ENCODE results near the gene ARHGAP15.

Gene ARHGAP15

DNA sequence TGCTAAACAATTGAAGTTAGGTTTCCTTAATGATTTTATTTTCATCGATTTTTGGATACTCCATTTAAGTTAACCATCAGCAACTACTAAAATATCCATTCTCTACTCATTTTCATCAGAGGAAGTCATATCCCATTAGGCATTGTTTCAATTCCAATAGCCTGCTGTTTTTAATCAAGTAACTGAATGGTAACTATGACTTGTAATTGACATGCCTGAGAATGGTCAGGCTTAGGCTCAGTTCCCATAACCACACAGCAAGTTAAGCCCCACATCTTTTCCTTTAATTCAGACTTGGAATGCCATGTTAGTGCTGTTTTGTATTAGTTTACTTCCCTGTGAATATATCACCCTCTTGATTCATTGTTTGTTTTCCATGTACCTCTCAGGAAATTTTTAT, 398.8 kb downstream of the ARHGAP15 start:
- H2AFZ ChIP-seq (ENCODE audit: low read depth) = no peak overlapping the region
- TF ChIP-seq, protein P1, sequence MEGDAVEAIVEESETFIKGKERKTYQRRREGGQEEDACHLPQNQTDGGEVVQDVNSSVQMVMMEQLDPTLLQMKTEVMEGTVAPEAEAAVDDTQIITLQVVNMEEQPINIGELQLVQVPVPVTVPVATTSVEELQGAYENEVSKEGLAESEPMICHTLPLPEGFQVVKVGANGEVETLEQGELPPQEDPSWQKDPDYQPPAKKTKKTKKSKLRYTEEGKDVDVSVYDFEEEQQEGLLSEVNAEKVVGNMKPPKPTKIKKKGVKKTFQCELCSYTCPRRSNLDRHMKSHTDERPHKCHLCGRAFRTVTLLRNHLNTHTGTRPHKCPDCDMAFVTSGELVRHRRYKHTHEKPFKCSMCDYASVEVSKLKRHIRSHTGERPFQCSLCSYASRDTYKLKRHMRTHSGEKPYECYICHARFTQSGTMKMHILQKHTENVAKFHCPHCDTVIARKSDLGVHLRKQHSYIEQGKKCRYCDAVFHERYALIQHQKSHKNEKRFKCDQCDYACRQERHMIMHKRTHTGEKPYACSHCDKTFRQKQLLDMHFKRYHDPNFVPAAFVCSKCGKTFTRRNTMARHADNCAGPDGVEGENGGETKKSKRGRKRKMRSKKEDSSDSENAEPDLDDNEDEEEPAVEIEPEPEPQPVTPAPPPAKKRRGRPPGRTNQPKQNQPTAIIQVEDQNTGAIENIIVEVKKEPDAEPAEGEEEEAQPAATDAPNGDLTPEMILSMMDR (conservative IDR thresholded peaks at IDR 0.05; ENCODE audit: low read depth, low read length) = no peak
- no peaks in the 10 kb centered on the region for H4K20me1 ChIP-seq (ENCODE audit: insufficient read depth)
- H3K27me3 ChIP-seq (ENCODE audit: insufficient read depth, low read depth) = no peaks in the 10 kb centered on the region
- no peak overlapping the region for H3K9ac ChIP-seq
- no peak overlapping the region for H3K27ac ChIP-seq
- no peaks in the 10 kb centered on the region for H3K79me2 ChIP-seq (ENCODE audit: insufficient read depth, low read depth)
- H3K4me2 ChIP-seq = no peak overlapping the region
- H3K4me3 ChIP-seq (IDR thresholded peaks at IDR 0.05; ENCODE audit: insufficient read depth, low read depth, low read length) = no peak overlapping the region
- no peaks in the 10 kb centered on the region for H3K4me1 ChIP-seq (ENCODE audit: low read depth, poor library complexity, severe bottlenecking)
- H3K36me3 ChIP-seq (ENCODE audit: insufficient read depth) = no peaks in the 10 kb centered on the region

- no peaks in the 10 kb centered on the region for H3K36me3 ChIP-seq (ENCODE audit: insufficient read depth)
- no peak overlapping the region for H2AFZ ChIP-seq (ENCODE audit: low read depth)
- H3K27ac ChIP-seq = no peak overlapping the region
- H3K79me2 ChIP-seq (ENCODE audit: insufficient read depth, low read depth) = no peaks in the 10 kb centered on the region
- TF ChIP-seq, protein P1 (conservative IDR thresholded peaks at IDR 0.05; ENCODE audit: low read depth, low read length) = no peak
- no peak overlapping the region for H3K9ac ChIP-seq
- no peak overlapping the region for H3K4me2 ChIP-seq
- H3K4me1 ChIP-seq (ENCODE audit: low read depth, poor library complexity, severe bottlenecking) = no peaks in the 10 kb centered on the region
- no peak overlapping the region for H3K4me3 ChIP-seq (IDR thresholded peaks at IDR 0.05; ENCODE audit: insufficient read depth, low read depth, low read length)
- H3K27me3 ChIP-seq (ENCODE audit: insufficient read depth, low read depth) = no peaks in the 10 kb centered on the region
- H4K20me1 ChIP-seq (ENCODE audit: insufficient read depth) = no peaks in the 10 kb centered on the region
Observed at GRCh38 chr2:143529118-143529720, 400.0 kb downstream of the ARHGAP15 start.

- H2AFZ ChIP-seq (ENCODE audit: low read depth) = no peak overlapping the region
- no peak overlapping the region for H3K4me2 ChIP-seq
- no peaks in the 10 kb centered on the region for H3K4me1 ChIP-seq (ENCODE audit: low read depth, poor library complexity, severe bottlenecking)
- no peak overlapping the region for H3K4me3 ChIP-seq (IDR thresholded peaks at IDR 0.05; ENCODE audit: insufficient read depth, low read depth, low read length)
- H3K36me3 ChIP-seq (ENCODE audit: insufficient read depth) = no peaks in the 10 kb centered on the region
- H3K79me2 ChIP-seq (ENCODE audit: insufficient read depth, low read depth) = no peaks in the 10 kb centered on the region
- no peak overlapping the region for H3K9ac ChIP-seq
- H3K27ac ChIP-seq = no peak overlapping the region
- no peaks in the 10 kb centered on the region for H4K20me1 ChIP-seq (ENCODE audit: insufficient read depth)
- TF ChIP-seq, protein P1 (conservative IDR thresholded peaks at IDR 0.05; ENCODE audit: low read depth, low read length) = no peak
- no peaks in the 10 kb centered on the region for H3K27me3 ChIP-seq (ENCODE audit: insufficient read depth, low read depth)
Observed at GRCh38 chr2:143530758-143531157, 401.5 kb downstream of the ARHGAP15 start.

DNA sequence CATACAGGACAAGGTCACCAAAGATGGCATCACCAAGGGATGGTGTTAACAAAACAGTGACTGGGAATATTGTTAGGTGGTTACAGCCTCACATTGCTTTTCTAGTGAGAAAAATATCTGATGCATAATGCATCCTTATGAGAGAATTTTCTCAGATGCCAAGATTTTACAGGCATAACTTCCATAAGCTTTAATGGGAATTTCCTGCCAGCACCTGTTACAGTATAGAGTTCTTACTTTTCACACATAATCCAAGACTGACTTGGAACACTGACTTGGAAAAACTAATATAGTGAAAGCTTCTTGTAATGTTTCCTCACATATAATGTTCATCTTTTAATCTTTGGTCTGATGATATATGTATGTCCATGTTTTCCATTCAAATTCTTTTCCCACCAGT, 402.8 kb downstream of the ARHGAP15 start:
- TF ChIP-seq, protein P1 (conservative IDR thresholded peaks at IDR 0.05; ENCODE audit: low read depth, low read length) = no peak
- Histone ChIP-seq H3K9ac (no peak overlapping the region), H3K4me3 (IDR thresholded peaks at IDR 0.05; ENCODE audit: insufficient read depth, low read depth, low read length) (no peak overlapping the region), H2AFZ (ENCODE audit: low read depth) (no peak overlapping the region), H3K27ac (no peak overlapping the region), H4K20me1 (ENCODE audit: insufficient read depth) (no peaks in the 10 kb centered on the region), H3K4me1 (ENCODE audit: low read depth, poor library complexity, severe bottlenecking) (no peaks in the 10 kb centered on the region), H3K79me2 (ENCODE audit: insufficient read depth, low read depth) (no peaks in the 10 kb centered on the region), H3K27me3 (ENCODE audit: insufficient read depth, low read depth) (no peaks in the 10 kb centered on the region), H3K36me3 (ENCODE audit: insufficient read depth) (no peaks in the 10 kb centered on the region), H3K4me2 (no peak overlapping the region)

Measured in KMS-11 (cell line).